Measurements from ENCODE around the gene POU2AF1. TPM values are rescaled to one million over a fixed set of nuclear protein-coding genes. Genes with fewer than 3 reads are reported as not detected.

The POU2AF1 gene
- total RNA-seq, 2 experiments from 2014 or later = 2.9 to 7.4 TPM

GRCh38 chr11:111360150-111361043, 18.7 kb downstream of the POU2AF1 start:
- Mint-ChIP-seq H3K4me3 (no peak overlapping the region), H3K4me1 (no peaks in the 10 kb centered on the region), H3K36me3 (no peaks in the 10 kb centered on the region), H3K9me3 (ENCODE audit: low read depth) (no peaks in the 10 kb centered on the region), H3K27ac (no peak overlapping the region), H3K27me3 (no peaks in the 10 kb centered on the region)
- no peak for ATAC-seq
- CTCF ChIA-PET = interaction anchor here (1.0 to 1.4 kb wide), 2 partner anchors 63 to 77 kb away, joined by 3 read pairs; no protein-coding TSS in a partner anchor
- DNase-seq = no peak

DNA sequence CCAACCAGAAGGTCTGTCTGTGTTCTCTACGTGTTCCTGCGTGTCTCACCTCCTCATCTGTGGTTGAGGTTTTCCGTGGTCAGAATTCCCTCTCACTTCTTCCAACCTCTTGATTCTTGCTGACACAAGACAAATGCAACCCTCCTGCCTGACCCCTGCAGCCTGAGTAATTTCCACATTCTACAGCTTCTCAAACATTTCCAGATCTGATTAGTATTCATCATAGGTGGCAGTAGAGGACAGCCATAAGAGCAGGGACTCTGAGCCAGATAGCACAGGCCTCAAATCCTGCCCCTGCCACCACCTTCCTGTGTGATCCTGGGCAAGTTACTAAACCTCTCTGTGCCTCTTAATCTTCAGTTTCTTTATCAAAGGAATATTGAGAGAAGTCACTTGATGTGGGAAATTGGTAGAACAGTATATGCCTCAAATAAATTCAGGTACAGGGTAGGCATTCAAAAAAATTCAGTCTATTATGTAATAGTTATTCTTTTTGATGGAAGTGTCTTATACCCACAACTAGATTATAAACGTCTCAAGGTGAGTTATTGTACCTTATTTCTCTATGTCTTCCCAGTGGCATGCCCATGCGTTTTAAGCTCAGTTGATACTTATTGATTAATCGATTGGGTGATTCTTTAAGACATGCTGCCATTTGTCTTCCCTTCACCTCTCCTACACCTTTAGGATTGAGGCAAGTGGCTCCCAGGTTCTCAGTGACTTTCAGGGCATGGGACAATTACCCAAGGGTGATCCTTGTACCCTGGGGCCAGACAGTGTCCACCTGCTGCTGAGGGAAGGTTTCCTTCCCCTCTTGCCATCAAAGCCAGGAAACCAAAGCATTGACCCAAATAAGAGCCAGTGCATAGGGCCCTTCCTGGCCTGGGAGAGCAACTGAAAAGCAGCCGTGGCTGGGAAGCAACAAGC, 19.6 kb downstream of the POU2AF1 start:
- H3K27me3 Mint-ChIP-seq = no peaks in the 10 kb centered on the region
- no peak overlapping the region for H3K27ac Mint-ChIP-seq
- no peaks in the 10 kb centered on the region for H3K9me3 Mint-ChIP-seq (ENCODE audit: low read depth)
- H3K4me3 Mint-ChIP-seq = no peak overlapping the region
- no peaks in the 10 kb centered on the region for H3K36me3 Mint-ChIP-seq
- ATAC-seq (no peak), DNase-seq (no peak)
- no peaks in the 10 kb centered on the region for H3K4me1 Mint-ChIP-seq
- CTCF ChIA-PET = interaction anchor here (1.0 to 1.4 kb wide), 3 partner anchors 64 to 77 kb away, joined by 3 read pairs; no protein-coding TSS in a partner anchor

GRCh38 chr11:111358038-111359001, 20.8 kb downstream of the POU2AF1 start:
- no peaks in the 10 kb centered on the region for H3K4me1 Mint-ChIP-seq
- CTCF ChIA-PET = interaction anchor here (1.0 to 1.4 kb wide), 2 partner anchors 71 to 75 kb away, joined by 3 read pairs; no protein-coding TSS in a partner anchor
- no peaks in the 10 kb centered on the region for H3K9me3 Mint-ChIP-seq (ENCODE audit: low read depth)
- no peaks in the 10 kb centered on the region for H3K36me3 Mint-ChIP-seq
- no peaks in the 10 kb centered on the region for H3K27me3 Mint-ChIP-seq
- H3K4me3 Mint-ChIP-seq = no peak overlapping the region
- no peak for DNase-seq
- no peak overlapping the region for H3K27ac Mint-ChIP-seq
- no peak for ATAC-seq

DNA sequence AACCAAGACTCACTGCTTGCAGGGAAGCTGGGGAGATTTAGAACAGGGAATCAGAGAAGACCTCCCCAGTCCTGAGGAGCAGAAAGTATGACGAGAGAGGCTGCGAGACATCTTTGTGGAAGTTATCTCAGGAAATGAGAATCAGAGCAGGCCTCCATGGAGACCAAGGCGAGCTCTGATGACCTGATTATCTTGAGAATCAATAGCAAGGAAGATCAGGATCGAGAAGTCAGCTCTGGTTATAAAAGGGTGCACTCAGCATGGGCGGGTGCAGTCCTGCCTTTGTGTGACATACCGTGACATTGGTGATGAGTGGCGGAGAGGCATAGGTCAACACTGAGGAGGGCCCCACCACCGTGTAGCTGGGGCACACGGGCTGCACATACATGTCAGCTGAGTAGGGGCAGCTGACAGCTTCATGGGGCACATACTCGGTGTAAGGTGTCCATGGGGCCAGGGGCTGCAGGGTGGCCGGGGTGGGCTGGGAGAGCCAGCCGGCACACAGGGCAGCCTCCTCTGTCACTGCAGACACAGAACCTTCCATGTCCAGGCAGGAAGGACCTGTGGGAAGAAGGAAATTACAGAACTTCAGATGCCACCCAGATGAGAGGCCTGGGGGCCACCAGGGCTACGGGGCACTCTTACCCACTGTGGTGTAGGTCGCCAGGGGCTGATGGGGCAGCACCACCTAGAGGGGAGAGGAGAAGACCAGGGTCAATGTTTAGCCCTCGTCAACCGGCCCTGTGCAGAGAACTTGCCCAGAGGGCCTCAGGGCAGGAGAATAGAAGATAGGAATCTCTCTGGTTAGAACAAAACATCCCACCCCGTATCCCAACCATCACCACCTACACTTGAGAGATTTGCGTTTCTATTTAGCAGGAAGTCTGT, 21.7 kb downstream of the POU2AF1 start:
- Mint-ChIP-seq H3K27ac (no peak overlapping the region), H3K36me3 (no peaks in the 10 kb centered on the region), H3K9me3 (ENCODE audit: low read depth) (no peaks in the 10 kb centered on the region), H3K4me1 (no peaks in the 10 kb centered on the region), H3K4me3 (no peak overlapping the region), H3K27me3 (no peaks in the 10 kb centered on the region)
- DNase-seq (no peak), ATAC-seq (no peak)
- CTCF ChIA-PET = no interaction called here

DNA sequence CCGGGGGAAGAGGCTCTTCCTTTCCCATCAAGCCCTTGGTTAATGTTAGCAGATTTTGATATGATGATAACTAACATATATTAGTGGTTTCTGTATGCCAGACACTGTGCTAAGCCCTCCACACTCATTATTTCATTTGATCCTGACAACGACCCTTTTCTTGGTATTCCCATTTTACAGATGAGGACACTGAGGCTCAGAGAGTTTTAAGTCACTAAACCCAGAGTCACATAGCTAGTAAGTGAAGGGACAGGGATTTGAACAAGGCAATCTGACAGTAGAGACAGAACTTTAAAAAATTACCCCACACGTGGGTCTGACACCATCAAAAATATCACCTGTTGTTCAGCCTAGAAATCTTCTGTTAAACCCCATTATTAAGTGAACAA, 22.4 kb downstream of the POU2AF1 start:
- CTCF ChIA-PET = no interaction called here
- Mint-ChIP-seq H3K4me3 (no peak overlapping the region), H3K27me3 (no peaks in the 10 kb centered on the region), H3K36me3 (no peaks in the 10 kb centered on the region), H3K4me1 (no peaks in the 10 kb centered on the region), H3K27ac (no peak overlapping the region), H3K9me3 (ENCODE audit: low read depth) (no peaks in the 10 kb centered on the region)
- DNase-seq (no peak), ATAC-seq (no peak)

GRCh38 chr11:111355956-111356659, 23.0 kb downstream of the POU2AF1 start:
- H3K4me1 Mint-ChIP-seq = no peaks in the 10 kb centered on the region
- no peaks in the 10 kb centered on the region for H3K9me3 Mint-ChIP-seq (ENCODE audit: low read depth)
- peaks cover 5% of the 10 kb centered on the region for H3K27me3 Mint-ChIP-seq
- CTCF ChIA-PET = no interaction called here
- H3K4me3 Mint-ChIP-seq = no peak overlapping the region
- DNase-seq (no peak), ATAC-seq (no peak)
- H3K36me3 Mint-ChIP-seq = no peaks in the 10 kb centered on the region
- H3K27ac Mint-ChIP-seq = no peak overlapping the region

DNA sequence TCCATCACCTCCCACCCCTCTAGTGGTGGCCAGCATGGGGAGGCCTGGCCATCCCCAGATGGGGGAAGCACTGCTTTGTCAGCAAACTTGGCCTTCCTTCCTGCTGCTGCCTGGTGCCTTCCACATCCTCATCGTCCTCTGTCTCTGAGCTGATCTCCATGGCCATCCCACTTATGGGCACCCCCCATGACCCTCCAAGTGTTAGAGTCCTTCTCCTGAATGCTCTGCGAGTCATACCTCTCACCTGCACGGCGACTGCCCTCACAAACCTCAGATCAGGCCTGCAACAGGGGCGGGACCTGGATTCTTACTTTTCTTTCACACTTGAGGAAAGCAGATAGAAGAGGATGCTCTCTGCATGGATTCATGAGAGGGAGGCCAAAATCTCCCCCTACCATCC, 24.0 kb downstream of the POU2AF1 start:
- H3K36me3 Mint-ChIP-seq = no peaks in the 10 kb centered on the region
- no peaks in the 10 kb centered on the region for H3K9me3 Mint-ChIP-seq (ENCODE audit: low read depth)
- no peaks in the 10 kb centered on the region for H3K4me1 Mint-ChIP-seq
- no peak overlapping the region for H3K27ac Mint-ChIP-seq
- CTCF ChIA-PET = no interaction called here
- ATAC-seq (no peak), DNase-seq (no peak)
- no peak overlapping the region for H3K4me3 Mint-ChIP-seq
- H3K27me3 Mint-ChIP-seq = peaks cover 9% of the 10 kb centered on the region

- ATAC-seq (no peak), DNase-seq (no peak)
- Mint-ChIP-seq H3K9me3 (ENCODE audit: low read depth) (no peaks in the 10 kb centered on the region), H3K27ac (no peak overlapping the region), H3K36me3 (no peaks in the 10 kb centered on the region), H3K4me3 (no peak overlapping the region), H3K27me3 (peaks cover 13% of the 10 kb centered on the region), H3K4me1 (no peaks in the 10 kb centered on the region)
- CTCF ChIA-PET = no interaction called here
Observed at GRCh38 chr11:111354601-111354891, 24.5 kb downstream of the POU2AF1 start.

DNA sequence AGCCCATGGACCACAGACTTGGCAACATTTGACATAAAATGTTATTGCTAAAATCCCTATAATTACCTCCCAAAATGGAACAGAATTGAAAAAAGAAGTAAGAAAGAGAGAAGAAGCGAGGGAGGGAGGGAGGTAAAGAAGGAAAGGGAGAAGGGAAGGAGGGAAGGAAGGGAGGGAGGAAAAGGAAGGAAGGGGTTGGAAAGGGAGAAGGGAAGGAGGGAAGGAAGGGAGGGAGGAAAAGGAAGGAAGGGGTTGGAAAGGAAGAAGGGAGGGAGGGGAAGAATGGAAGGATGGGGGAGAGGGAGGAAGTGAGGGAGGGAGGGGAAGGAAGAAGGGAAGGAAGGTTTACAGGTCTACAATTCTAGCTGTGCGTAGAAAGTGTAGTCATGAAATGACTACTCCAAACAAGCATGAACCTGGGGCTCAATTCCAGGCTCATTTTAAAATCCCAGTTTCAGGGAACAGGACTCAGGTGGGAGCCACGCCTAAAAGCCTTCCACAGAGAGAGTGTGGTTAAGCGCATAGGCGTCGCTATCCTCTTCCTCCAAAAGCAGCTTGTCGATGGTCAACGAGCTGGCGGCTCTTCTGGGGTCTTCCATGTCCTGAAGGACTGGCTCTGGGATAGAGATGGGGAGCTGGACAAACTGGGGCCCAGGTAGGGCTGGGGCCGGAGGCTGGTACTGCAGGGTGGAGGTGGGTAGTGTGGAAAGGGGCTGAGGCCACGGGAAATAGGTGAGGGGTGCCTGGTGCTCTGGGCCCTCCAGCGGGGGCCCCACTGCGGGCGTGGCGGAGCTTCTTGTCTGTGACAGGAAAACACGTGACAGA, 25.1 kb downstream of the POU2AF1 start:
- CTCF ChIA-PET = no interaction called here
- no peak for ATAC-seq
- H3K9me3 Mint-ChIP-seq (ENCODE audit: low read depth) = no peaks in the 10 kb centered on the region
- no peaks in the 10 kb centered on the region for H3K36me3 Mint-ChIP-seq
- H3K27ac Mint-ChIP-seq = no peak overlapping the region
- no peak overlapping the region for H3K4me3 Mint-ChIP-seq
- peaks cover 14% of the 10 kb centered on the region for H3K27me3 Mint-ChIP-seq
- no peaks in the 10 kb centered on the region for H3K4me1 Mint-ChIP-seq
- DNase-seq = no peak

DNA sequence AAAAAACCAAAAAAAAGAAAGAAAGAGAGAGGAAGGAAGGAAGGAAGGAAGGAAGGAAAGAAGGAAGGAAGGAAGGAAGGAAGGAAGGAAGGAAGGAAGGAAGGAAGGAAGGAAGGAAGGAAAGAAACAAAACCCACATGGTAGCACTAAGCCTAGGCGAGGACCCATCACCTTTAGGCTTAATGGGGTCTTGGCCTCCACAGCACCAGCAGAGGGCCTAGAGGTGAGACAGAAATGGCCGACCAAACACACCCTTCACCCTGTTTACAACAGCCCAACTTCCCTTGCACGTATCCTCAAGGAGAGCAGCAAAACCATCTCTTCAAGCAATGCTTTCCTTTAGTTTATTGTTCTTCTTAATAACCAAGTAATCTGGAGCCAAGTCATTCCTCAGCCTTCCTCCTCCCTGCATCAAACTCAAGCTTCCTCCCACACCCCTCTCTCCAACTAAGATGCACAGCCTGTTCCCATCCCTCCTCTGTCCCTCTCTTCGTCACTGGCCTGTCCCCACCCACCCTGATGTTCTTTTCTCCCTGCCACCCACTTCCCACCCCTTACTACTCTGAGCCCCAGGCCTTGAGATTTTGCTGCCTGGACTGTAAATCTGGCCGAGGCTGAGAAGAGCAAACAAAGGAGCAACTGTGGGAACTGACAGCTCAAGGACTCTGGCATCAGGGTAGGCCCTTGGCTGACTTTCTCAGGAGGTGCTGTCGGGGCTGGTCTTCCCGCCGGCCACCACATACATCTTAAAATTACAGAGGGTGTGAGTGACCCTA, 26.0 kb downstream of the POU2AF1 start:
- Mint-ChIP-seq H3K9me3 (ENCODE audit: low read depth) (no peaks in the 10 kb centered on the region), H3K27ac (no peak overlapping the region), H3K4me1 (no peaks in the 10 kb centered on the region), H3K27me3 (peaks cover 14% of the 10 kb centered on the region), H3K36me3 (no peaks in the 10 kb centered on the region), H3K4me3 (no peak overlapping the region)
- DNase-seq (no peak), ATAC-seq (no peak)
- CTCF ChIA-PET = no interaction called here

- Mint-ChIP-seq H3K36me3 (no peaks in the 10 kb centered on the region), H3K9me3 (ENCODE audit: low read depth) (no peaks in the 10 kb centered on the region), H3K4me3 (no peak overlapping the region), H3K27ac (no peak overlapping the region), H3K4me1 (no peaks in the 10 kb centered on the region), H3K27me3 (peaks cover 14% of the 10 kb centered on the region)
- ATAC-seq = no peak
- DNase-seq = no peak
- CTCF ChIA-PET = no interaction called here
Observed at GRCh38 chr11:111352231-111352746, 26.8 kb downstream of the POU2AF1 start.
